GM10248 (cell line): ENCODE results near the gene SAPCD1.

Source experiments
- CTCF ChIA-PET: fragments of 300-600 bp; sonication (Branson Sonifier 250); formaldehyde crosslinking; extraction: SDS; loops from one replicate; lab custom pipeline; 2021; ENCODE audit warnings: antibody characterized with exemption; lab: Yijun Ruan, JAX
- POLR2A ChIA-PET: fragments of 350-650 bp; sonication (Branson Sonifier 250); formaldehyde crosslinking; extraction: SDS; loops from one replicate; lab custom pipeline; 2020; ENCODE audit warnings: antibody characterized with exemption; lab: Yijun Ruan, JAX
- DNase-seq: peaks from one replicate; pipeline ENCODE4 v3.0.0; 2012; ENCODE audit errors: extremely low spot score
- TF ChIP-seq, protein P1 (sequence below): IDR thresholded peaks from 2 replicates; pipeline ENCODE4 v1.5.1; 2012; ENCODE audit warnings: mild to moderate bottlenecking, low read depth; ENCODE audit errors: extremely low read depth, missing control alignments, control extremely low read depth

Gene SAPCD1

DNA sequence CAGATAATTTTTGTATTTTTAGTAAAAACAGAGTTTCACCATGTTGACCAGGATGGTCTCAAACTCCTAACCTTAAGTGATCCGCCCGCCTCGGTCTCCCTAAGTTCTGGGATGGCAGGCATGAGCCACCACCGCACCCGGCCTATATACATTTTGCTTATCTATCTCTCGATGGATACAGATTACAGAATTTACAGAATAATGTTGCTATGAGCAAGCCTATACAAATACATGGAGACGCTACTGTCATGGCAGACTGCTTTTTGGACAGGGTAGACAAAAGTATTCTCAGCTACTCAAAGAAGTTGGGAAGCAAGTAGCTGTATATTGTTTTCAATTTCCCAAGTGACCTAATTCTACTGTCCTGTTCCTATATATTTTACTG lies 51.0 kb downstream of the SAPCD1 start:
- TF ChIP-seq, protein P1, sequence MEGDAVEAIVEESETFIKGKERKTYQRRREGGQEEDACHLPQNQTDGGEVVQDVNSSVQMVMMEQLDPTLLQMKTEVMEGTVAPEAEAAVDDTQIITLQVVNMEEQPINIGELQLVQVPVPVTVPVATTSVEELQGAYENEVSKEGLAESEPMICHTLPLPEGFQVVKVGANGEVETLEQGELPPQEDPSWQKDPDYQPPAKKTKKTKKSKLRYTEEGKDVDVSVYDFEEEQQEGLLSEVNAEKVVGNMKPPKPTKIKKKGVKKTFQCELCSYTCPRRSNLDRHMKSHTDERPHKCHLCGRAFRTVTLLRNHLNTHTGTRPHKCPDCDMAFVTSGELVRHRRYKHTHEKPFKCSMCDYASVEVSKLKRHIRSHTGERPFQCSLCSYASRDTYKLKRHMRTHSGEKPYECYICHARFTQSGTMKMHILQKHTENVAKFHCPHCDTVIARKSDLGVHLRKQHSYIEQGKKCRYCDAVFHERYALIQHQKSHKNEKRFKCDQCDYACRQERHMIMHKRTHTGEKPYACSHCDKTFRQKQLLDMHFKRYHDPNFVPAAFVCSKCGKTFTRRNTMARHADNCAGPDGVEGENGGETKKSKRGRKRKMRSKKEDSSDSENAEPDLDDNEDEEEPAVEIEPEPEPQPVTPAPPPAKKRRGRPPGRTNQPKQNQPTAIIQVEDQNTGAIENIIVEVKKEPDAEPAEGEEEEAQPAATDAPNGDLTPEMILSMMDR = no peak
- DNase-seq = no peak
- ChIA-PET POLR2A (interaction anchor here (1.1 to 1.4 kb wide), 3 partner anchors 10 to 22 kb away, joined by 3 to 11 read pairs (median 4); partner anchors contain the start of gene HSPA1B), CTCF (interaction anchor here (0.8 to 2.3 kb wide), 5 partner anchors 13 to 44 kb away, joined by 3 to 6 read pairs (median 4); no protein-coding TSS in a partner anchor)
